Choroid plexus epithelial cell (primary cell): ENCODE results near the gene NBEAL1.
A peak's percentile ranks its signal among the peaks of the same experiment; 100 is the strongest.
"Not testable (repeated sequence)": the region's sequence is repeated elsewhere in the genome, so short reads cannot be mapped to it uniquely, and the experiment has no call there.

Experiments used
- DNase-seq: peaks from one replicate; pipeline ENCODE4 v3.0.0-alpha.2; 2010; ENCODE audit warnings: low read depth
- H3K4me3 ChIP-seq: 2 replicates; pipeline ENCODE4 v1.5.1; 2011; ENCODE audit warnings: low read depth, mild to moderate bottlenecking, control low read depth, low read length, moderate library complexity
- TF ChIP-seq, protein P1 (sequence below): conservative IDR thresholded peaks from 2 replicates; pipeline ENCODE4 v1.5.1; 2011; ENCODE audit warnings: low read depth, mild to moderate bottlenecking, control low read depth, inconsistent platforms, low read length, moderate library complexity

The NBEAL1 gene

DNA sequence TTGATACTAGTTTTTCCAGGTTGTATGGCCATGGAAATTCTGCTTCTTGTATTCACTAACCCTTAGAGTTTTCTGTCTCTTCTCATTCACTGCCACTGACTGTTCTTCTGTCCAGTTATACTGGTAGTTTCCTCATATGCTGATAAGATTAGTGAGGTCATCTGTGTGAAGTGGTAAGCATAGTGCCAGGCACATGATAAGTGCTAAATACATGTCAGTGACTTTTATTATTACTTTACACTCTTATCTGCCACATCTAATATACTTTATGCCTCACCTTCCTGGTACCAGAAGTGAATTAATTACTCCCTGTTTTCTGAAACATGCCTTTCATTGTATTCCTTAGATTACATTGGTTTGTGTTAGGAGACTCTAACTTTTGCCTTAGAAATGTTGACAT is 91.3 kb downstream of the NBEAL1 start:
- no peak for DNase-seq
- H3K4me3 ChIP-seq: no peak overlapping the region
- TF ChIP-seq, protein P1, sequence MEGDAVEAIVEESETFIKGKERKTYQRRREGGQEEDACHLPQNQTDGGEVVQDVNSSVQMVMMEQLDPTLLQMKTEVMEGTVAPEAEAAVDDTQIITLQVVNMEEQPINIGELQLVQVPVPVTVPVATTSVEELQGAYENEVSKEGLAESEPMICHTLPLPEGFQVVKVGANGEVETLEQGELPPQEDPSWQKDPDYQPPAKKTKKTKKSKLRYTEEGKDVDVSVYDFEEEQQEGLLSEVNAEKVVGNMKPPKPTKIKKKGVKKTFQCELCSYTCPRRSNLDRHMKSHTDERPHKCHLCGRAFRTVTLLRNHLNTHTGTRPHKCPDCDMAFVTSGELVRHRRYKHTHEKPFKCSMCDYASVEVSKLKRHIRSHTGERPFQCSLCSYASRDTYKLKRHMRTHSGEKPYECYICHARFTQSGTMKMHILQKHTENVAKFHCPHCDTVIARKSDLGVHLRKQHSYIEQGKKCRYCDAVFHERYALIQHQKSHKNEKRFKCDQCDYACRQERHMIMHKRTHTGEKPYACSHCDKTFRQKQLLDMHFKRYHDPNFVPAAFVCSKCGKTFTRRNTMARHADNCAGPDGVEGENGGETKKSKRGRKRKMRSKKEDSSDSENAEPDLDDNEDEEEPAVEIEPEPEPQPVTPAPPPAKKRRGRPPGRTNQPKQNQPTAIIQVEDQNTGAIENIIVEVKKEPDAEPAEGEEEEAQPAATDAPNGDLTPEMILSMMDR: no peak

DNA sequence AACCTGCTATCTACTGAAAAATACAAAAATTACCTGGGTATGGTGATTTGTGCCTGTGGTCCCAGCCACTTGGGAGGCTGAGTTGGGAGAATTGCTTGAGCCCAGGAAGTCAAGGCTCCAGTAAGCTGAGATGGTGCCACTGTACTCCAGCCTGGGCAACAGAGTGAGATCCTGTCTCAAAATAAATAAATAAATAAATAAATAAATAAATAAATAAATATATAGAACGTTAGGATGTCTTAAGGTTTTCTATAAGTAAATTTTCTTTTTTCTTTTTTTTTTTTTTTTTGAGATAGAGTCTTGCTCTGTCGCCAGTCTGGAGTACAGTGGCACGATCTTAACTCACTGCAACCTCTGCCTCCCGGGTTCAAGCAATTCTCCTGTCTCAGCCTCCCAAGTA is 95.8 kb downstream of the NBEAL1 start:
- not testable (repeated sequence) for DNase-seq, H3K4me3 ChIP-seq

DNA sequence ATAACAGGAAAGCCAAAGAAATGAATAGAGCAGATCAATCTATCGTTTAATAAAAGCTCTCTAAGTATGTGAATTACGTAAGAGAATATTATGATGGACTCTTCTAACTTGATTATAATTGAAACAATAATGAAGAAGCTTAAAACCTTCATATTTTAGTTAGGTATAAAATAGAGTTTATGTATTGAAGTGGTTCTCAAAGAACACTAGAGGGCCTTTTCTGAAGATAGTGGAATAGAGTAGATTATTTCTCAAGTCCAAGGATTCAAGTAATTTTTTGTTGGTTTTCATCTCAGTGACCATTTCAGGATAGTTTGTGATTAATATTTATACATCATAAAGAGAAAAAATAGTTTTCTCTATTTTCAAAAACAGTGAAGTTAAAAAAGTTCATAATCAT is 97.7 kb downstream of the NBEAL1 start:
- H3K4me3 ChIP-seq: no peak overlapping the region
- DNase-seq: no peak
- TF ChIP-seq, protein P1: no peak

DNA sequence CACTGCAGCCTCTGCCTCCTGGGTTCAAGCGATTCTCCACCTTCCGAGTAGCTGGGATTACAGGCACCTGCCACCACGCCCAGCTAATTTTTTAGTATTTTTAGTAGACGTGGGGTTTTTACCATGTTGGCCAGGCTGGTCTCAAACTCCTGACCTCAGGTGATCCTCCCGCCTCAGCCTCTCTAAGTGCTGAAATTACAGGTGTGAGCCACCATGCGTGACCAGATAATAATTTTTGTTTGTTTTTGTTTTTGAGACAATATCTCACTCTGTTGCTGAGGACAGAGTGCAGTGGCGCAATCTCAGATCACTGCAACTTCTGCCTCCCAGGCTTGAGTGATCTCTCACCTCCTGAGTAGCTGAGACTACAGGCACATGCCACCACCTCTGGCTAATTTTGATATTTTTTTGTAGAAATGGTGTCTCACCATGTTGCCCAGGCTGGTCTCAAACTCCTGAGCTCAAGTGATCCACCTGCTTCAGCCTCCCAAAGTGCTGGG is 100.6 kb downstream of the NBEAL1 start:
- H3K4me3 ChIP-seq, DNase-seq: not testable (repeated sequence)

DNA sequence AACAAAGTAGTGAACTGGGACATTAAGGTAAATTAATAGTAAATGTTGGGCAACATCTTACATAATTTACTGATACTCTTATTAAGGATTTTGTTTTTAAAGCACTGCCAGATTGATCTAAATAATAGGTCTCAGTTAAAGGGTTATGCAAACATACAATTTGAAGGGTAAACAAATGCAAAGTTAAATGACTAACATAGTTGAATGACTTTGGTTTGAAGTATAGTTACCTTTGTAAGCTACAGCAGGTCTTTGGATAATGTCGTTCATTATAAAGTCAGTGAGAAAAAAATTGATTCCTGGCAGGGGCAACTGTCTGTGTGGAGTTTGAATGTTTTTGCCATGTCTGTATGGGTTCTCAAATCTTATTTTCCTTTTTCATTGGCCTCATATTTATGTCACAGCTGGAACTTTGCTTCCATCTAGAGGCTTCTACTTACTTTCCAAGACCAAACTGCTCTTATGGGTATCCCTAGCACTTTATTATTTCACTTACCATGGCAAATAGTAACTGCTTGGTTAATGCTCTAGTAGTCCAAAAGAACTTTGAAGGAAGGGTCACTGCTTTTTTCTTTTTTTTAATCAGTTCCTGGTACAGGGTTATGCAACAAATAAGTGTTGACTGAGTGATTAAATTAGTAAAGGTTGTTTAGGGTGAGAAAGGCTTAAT is 107.8 kb downstream of the NBEAL1 start:
- TF ChIP-seq, protein P1: no peak
- H3K4me3 ChIP-seq: no peak overlapping the region
- peak; percentile 33 for DNase-seq

DNA sequence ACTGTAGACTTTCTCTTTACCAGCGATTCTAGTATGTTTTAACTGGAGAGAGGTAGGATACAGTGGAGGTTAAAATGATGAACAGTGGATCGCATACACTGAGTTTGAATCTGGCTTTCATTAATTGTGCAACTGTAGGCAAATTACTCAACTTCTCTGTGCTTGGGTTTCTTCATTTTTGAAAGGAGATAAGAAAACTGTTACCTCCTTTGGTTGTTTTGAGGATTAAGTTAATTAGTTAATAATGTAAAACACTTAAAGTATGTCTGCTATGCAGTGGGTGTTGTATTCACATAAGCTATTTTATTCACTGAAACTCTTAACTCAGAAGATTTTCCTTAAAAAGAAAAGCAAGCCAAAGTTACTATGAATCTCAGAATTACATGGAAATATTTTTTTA is 112.3 kb downstream of the NBEAL1 start:
- no peak for DNase-seq
- no peak overlapping the region for H3K4me3 ChIP-seq
- TF ChIP-seq, protein P1: no peak

DNA sequence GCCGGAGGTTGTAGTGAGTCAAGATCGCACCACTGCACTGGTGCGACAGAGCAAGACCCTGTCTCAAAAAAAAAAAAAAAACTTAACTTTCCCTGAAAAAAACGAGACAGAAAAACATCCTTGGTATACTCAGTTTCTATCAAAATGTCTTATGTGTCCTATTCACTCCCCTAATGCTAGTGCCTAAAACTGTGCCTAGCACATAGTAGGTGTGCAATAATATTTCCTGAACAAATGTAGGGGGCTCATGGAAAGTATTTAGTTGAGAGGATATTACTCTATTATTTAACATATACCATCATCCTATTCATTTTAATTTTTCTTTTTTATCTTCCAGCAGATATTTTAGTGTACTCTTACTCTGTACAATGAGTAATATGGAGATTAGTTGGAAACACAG is 120.4 kb downstream of the NBEAL1 start:
- DNase-seq: no peak
- TF ChIP-seq, protein P1: no peak
- H3K4me3 ChIP-seq: no peak overlapping the region

DNA sequence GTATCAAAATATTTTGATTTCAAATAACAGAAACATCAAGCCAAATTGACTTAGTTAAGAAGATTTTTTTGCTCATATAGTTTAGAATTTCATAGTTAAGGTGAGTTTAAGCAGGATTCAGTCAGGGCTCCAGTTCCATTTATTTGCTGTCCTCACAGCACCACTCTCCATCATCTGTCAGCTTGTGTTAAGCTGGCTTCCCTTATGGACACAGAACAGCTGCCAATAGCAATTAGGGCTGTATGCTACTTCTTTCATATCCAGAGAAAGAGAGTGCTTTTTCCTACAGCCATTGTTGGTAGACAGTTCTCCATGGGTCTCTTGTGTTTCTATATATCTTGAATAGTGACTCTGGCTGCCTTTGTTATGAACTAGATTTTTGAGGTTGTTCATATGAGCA is 128.7 kb downstream of the NBEAL1 start:
- H3K4me3 ChIP-seq: no peak overlapping the region
- no peak for DNase-seq
- TF ChIP-seq, protein P1: no peak
